H4 (cell line): Measurements from ENCODE around the gene LONP1. TPM values are rescaled to one million over a fixed set of nuclear protein-coding genes. Genes with fewer than 3 reads are reported as not detected.

Experiments
- DNase-seq: peaks from one replicate; pipeline ENCODE4 v3.0.0-alpha.2; 2015; ENCODE audit warnings: low spot score
- total RNA-seq: library from RNA; depleted of rRNA; stranded (reverse); fragments of >200 nt; shearing (Covaris generic); gene quantifications from 2 replicates; pipeline ENCODE4 v1.2.3, GENCODE V29; 2014; rRNA removed

The LONP1 gene
- total RNA-seq, 1 experiment from 2014 or later: 49.1 TPM

DNA sequence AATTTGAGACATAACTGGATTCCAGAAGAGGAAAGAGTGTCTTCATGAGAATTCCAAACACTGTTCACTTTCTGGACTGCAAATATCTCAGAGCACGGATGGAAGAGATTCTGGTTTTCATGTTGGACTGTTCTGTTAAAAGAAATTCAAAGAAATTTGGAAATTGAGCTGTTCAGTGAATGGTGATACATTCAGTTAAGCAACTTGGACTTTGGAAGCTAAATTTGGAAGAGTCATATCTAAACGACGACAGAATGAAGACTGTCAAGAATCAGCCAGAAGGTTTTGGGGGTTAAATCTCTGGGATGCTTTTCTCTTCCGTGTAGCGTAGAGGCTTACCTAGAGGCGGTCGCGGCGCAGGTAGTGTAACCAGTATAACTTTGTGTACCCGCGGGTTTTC, 71.5 kb downstream of the LONP1 start:
- DNase-seq: no peak

DNA sequence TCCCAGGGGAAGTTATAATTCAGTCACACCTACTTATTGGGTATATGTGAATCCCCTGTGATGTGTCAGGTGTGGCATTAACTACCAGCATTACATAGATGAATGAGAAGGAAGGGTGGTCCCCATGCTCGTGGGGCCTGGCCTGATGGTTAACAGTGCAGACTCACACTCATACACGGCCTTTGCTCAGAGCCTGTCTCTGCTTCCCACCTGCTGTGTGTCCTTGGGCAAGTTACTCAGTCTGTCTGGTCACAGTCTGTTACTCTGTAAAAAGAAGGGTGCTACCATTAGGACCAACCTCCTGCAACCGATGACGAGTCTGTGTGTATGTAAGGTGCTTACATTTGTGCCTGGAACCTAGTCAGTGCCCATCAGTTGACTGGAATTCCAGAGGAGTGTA, 73.2 kb downstream of the LONP1 start:
- no peak for DNase-seq

DNA sequence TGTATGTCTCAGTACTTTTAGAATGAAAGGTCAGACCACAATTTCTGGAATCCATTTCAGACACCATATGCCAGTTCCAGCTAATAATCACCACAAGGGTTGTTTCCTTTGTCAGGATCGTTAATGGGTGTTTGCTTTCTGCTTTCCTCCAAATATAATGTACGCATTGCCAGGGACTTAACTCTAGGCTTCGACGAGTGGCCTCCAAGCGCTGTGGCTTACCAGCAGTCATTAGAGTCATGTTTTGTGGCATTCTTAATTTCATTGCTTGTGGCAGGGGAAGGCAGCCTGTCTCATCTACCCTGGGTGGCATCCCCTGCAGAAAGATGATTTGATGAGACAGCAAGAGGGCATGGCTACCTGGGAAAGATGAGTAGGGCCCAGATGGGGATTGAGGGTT, 74.5 kb downstream of the LONP1 start:
- DNase-seq: no peak

DNA sequence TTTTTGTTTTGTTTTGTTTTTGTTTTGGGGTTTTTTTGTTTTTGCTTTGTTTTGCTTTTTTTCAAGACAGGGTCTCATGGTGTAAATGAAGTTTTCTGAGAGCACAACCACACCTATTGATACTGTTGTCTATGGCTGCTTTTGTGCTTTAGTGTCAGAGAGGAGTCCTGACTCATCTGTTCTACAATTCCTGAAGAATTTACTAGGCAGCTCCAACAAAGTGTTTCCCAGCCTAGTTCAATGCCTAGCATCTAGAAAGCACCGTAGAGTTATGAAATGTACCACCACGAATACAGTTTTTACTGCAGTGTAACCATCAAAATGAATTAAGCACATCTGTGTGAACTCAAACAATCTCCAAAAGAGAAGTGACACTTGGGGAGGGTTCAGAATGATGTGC, 75.9 kb downstream of the LONP1 start:
- no peak for DNase-seq

DNA sequence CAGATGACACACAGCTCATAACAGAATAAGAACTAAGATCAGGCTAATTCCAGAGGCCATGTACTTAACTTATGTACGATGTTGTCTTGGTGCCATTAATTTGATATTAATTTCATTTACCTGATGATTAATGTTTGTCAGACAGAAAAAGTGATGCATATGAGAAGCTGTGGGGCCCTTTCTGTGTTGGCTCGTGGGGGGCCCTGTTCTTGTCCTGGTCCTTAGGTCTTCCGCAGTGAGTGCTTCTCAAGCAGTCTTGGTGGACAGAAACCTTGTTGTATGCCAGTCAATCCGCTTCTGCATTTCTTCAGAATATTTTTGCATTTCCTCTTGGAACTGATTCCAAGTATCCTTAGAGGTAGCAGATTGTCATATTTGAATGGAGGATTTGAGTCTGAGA, 76.9 kb downstream of the LONP1 start:
- DNase-seq: no peak

DNA sequence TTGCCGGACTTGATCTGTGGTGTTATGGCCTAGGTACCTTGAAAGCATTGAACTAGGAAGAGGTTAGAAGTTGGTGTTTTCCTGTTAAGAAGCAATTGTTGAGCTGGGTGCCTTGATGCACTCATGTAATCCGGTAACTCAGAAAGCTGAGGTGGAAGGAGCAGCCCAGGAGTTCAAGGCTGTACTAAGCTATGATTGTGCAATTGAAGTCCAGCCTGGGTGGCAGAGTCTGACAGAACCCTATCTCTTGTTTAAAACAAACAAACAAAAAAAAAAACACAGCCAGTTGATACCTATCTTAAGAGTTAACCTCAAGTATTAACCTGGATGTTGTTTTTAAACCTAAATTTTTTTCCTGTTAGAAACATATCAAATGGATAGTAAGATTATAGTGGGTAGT, 77.7 kb downstream of the LONP1 start:
- no peak for DNase-seq

Other genes starting within 250 kb of the LONP1 start
- 2.3 and 4.3 TPM in 2 replicates for gene TINCR, start 152.2 kb downstream of the LONP1 start, total RNA-seq
- 10.8 and 19.1 TPM in 2 replicates for gene SAFB2, start 97.4 kb downstream of the LONP1 start, total RNA-seq
- 18.4 and 19.5 TPM in 2 replicates for gene SAFB, start 97.1 kb downstream of the LONP1 start, total RNA-seq
- gene MICOS13, start 39.6 kb downstream of the LONP1 start, total RNA-seq: 38.1 and 52.7 TPM in 2 replicates
- gene HSD11B1L, start 39.1 kb downstream of the LONP1 start, total RNA-seq: 2.4 and 4.9 TPM in 2 replicates
- gene RPL36, start 29.9 kb downstream of the LONP1 start, total RNA-seq: 933 and 1,282 TPM in 2 replicates
- gene CATSPERD, start 491 bp upstream of the LONP1 start, total RNA-seq: not detected in 2 replicates
- 0.25 TPM in 1 of 2 replicates, not detected in the other for gene PRR22, start 64.6 kb upstream of the LONP1 start, total RNA-seq
- gene DUS3L, start 71.0 kb upstream of the LONP1 start, total RNA-seq: 23.2 and 28.1 TPM in 2 replicates
- gene NRTN, start 84.9 kb upstream of the LONP1 start, total RNA-seq: 0.06 and 0.23 TPM in 2 replicates
- gene FUT6, start 119.6 kb upstream of the LONP1 start, total RNA-seq: not detected in 2 replicates
- gene FUT3, start 131.3 kb upstream of the LONP1 start, total RNA-seq: not detected in 2 replicates
- gene FUT5, start 150.4 kb upstream of the LONP1 start, total RNA-seq: not detected in 2 replicates
- 281 and 301 TPM in 2 replicates for gene NDUFA11, start 183.6 kb upstream of the LONP1 start, total RNA-seq
- 1.0 and 3.1 TPM in 2 replicates for gene VMAC, start 184.7 kb upstream of the LONP1 start, total RNA-seq
- gene CAPS, start 194.1 kb upstream of the LONP1 start, total RNA-seq: 0.08 and 0.66 TPM in 2 replicates